CD8-positive, alpha-beta memory T cell (primary cell): ENCODE measurements around the gene AHCYL2. TPM values are rescaled to one million over a fixed set of nuclear protein-coding genes. Genes with fewer than 3 reads are reported as not detected.

Experiments
- CTCF ChIA-PET: fragments of 350-600 bp; sonication (Branson Sonifier 250); formaldehyde crosslinking; loops from one replicate; lab custom pipeline; 2021; ENCODE audit warnings: antibody characterized with exemption; lab: Charles Lee
- POLR2A ChIA-PET: fragments of 350-600 bp; sonication (Branson Sonifier 250); formaldehyde crosslinking; loops from one replicate; lab custom pipeline; 2021; ENCODE audit warnings: antibody characterized with exemption; lab: Charles Lee
- DNase-seq, 5 donors: peaks; one replicate each; pipeline versions ENCODE4 v3.0.0 to v3.0.0-alpha.2; 2020 to 2022; ENCODE audit warnings: mixed read lengths in 1 of 5
- H3K27ac ChIP-seq: one replicate; pipeline ENCODE4 v1.7.0; 2013; ENCODE audit warnings: low read depth, mild to moderate bottlenecking, low read length, moderate library complexity
- H3K27me3 ChIP-seq: 2 replicates; pipeline ENCODE4 v1.7.0; 2013; ENCODE audit warnings: low read length, mild to moderate bottlenecking; ENCODE audit not compliant: insufficient read depth, poor library complexity, severe bottlenecking
- H3K36me3 ChIP-seq: 2 replicates; pipeline ENCODE4 v1.7.0; 2013; ENCODE audit warnings: mild to moderate bottlenecking, low read length, moderate library complexity; ENCODE audit not compliant: insufficient read depth
- H3K4me1 ChIP-seq: 2 replicates; pipeline ENCODE4 v1.7.0; 2013; ENCODE audit warnings: mild to moderate bottlenecking, low read length, moderate library complexity; ENCODE audit not compliant: insufficient read depth
- H3K4me3 ChIP-seq: 2 replicates; pipeline ENCODE4 v1.7.0; 2013; ENCODE audit warnings: mild to moderate bottlenecking, low read length
- H3K9me3 ChIP-seq: 2 replicates; pipeline ENCODE4 v1.7.0; 2013; ENCODE audit warnings: mild to moderate bottlenecking, low read length
- H3K27ac Mint-ChIP-seq, 8 donors: one replicate each; pipeline ENCODE4 v1.8.0; 2020 to 2021; ENCODE audit warnings: mixed read lengths in 8 of 8, mild to moderate bottlenecking in 6 of 8, inconsistent platforms in 3 of 8, moderate library complexity in 3 of 8
- H3K27me3 Mint-ChIP-seq, 2 donors: one replicate each; pipeline ENCODE4 v1.8.0; 2020 to 2021; ENCODE audit warnings: mixed read lengths in 2 of 2, mild to moderate bottlenecking in 1 of 2, moderate library complexity in 1 of 2
- H3K36me3 Mint-ChIP-seq, 3 donors: one replicate each; pipeline ENCODE4 v1.8.0; 2020 to 2021; ENCODE audit warnings: mixed read lengths in 3 of 3, inconsistent platforms in 1 of 3, mild to moderate bottlenecking in 1 of 3
- H3K4me1 Mint-ChIP-seq, 3 donors: one replicate each; pipeline ENCODE4 v1.8.0; 2020 to 2021; ENCODE audit warnings: mixed read lengths in 3 of 3, inconsistent platforms in 1 of 3, mild to moderate bottlenecking in 1 of 3
- H3K4me3 Mint-ChIP-seq, 7 donors: one replicate each; pipeline ENCODE4 v1.8.0; 2020 to 2021; ENCODE audit warnings: mixed read lengths in 7 of 7, mild to moderate bottlenecking in 6 of 7, moderate library complexity in 4 of 7, inconsistent platforms in 2 of 7
- H3K9me3 Mint-ChIP-seq, 5 donors: one replicate each; pipeline ENCODE4 v1.8.0; 2020 to 2022; ENCODE audit warnings: mixed read lengths in 5 of 5, mild to moderate bottlenecking in 3 of 5, moderate library complexity in 2 of 5, inconsistent platforms in 1 of 5
- polyA plus RNA-seq: library from polyadenylated mRNA; unstranded; fragments of 300-500 nt; fragmentation: Illumina TruSeq; gene quantifications from one replicate; pipeline ENCODE4 v1.2.3, GENCODE V29; 2021
- total RNA-seq, 2 experiments: library from RNA; stranded (reverse); gene quantifications; one replicate each; pipeline ENCODE4 v1.2.3, GENCODE V29; 2021

AHCYL2 gene
- total and polyA plus RNA-seq, 3 experiments from 2014 or later = 8.1 to 8.4 (median 8.2) TPM

DNA sequence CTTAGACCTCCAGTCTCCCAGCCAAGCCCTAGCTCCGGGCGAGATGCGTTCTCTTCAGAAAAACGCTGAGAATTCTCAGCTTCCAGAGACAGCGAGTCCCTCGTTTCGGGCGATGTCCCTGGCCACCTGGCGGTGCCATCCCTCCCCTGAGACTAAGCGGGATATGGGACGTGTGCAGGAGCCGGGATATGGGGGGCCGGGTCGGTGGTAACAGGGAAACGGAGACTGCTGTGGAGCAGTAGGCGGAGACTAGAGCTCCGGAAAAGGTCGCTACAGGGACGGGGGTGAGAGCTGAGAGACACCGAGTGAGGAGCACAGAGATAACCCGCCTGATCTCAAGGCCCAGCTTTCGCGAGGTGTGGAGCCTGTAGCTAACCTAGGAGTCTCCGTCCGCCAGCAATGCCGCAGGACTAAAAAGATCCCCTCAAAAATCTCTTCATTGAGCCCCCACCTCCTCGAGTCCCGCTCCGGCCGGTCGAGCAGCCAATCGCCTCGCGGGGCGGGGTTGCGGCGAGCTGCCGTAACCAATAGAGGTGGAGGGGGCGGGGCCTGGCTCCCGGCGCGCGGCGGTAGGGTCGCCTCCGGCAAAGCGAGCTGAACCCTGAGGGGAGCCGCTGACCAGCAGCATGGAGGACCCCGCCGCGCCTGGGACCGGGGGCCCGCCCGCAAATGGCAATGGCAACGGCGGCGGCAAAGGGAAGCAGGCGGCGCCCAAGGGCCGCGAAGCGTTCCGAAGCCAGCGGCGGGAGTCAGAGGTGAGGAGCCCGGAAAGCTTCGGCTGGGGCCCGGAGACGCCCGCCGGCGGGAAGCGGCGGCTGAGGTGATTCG is 209.2 kb downstream of the AHCYL2 start, which contains the start of gene STRIP2:
Gene STRIP2, plus strand, starts transcription at position 586 of the 828 bp plus-strand sequence. Its CDS starts 41 bp downstream, at position 627.
- H3K27ac ChIP-seq = peak within 1 kb of the TSS; percentile 72
- peaks cover 13% of the 10 kb centered on the region for H3K27me3 ChIP-seq
- no peaks in the 10 kb centered on the region for H3K9me3 ChIP-seq
- H3K36me3 ChIP-seq = no peaks in the 10 kb centered on the region
- peaks cover 15% of the 10 kb centered on the region for H3K4me1 ChIP-seq
- Mint-ChIP-seq H3K4me3 (peak within 1 kb of the TSS; percentile 92 to 98 (median 94)), H3K27me3 (peaks cover 11 to 27% of the 10 kb centered on the region in 2 donors), H3K4me1 (peaks cover 18 to 19% (median 18%) of the 10 kb centered on the region in 3 donors), H3K36me3 (peaks cover 0 to 4% (median 0%) of the 10 kb centered on the region in 3 donors), H3K9me3 (no peaks in the 10 kb centered on the region), H3K27ac (peak within 1 kb of the TSS in 7 of 8 donors; percentile 7 to 88 (median 61))
- H3K4me3 ChIP-seq = peak within 1 kb of the TSS; percentile 69
- POLR2A ChIA-PET = interaction anchor here (0.8 to 1.3 kb wide), 2 partner anchors 209 to 643 kb away, joined by 3 read pairs; partner anchors contain the start of gene AHCYL2
- CTCF ChIA-PET = interaction anchor here (1.1 to 1.7 kb wide), 8 partner anchors 9 to 179 kb away, joined by 3 to 8 read pairs (median 5); no protein-coding TSS in a partner anchor
- DNase-seq = peak; percentile 84 to 91 (median 90)

DNA sequence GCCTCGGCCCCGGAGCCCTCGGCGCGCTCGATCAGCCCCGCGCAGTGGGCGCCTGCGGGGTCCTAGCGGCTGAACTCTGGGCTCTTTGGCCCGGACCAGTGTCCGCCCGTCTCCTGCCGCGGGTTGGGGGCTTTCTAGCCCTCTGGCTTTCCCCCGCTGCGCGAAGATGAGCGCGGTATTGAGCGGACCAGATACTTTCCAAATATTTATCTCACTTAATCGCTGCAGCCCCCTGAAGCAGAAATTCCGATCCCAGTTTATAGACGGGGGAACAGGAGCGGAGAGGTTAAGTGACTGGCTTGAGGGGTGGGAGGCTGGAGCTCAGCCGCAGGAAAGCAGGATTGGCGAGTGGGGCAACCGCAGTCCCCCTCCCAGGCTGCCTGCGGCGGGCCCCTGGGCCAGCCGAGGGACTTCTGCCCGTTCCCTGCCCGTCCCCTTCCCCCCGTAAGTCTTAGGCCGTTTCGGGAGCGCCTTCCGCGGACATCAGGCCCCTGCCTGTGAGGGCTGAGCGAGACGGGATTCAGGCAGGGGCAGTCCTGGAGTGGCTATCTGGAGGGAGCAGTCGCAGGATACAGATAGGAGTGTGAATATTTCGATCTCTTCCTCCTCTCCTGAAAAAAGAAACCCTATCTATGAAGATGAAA is 210.0 kb downstream of the AHCYL2 start:
- peaks cover 13 to 27% of the 10 kb centered on the region in 2 donors for H3K27me3 Mint-ChIP-seq
- no peaks in the 10 kb centered on the region for H3K9me3 Mint-ChIP-seq
- peaks cover 13% of the 10 kb centered on the region for H3K27me3 ChIP-seq
- POLR2A ChIA-PET = interaction anchor here (1.3 kb wide), 1 partner anchor 210 kb away, joined by 3 read pairs; the partner anchor contains the start of gene AHCYL2
- peak overlapping the region in 4 of 8 donors; percentile 3 to 69 (median 34) for H3K27ac Mint-ChIP-seq
- CTCF ChIA-PET = interaction anchor here (1.1 to 1.7 kb wide), 7 partner anchors 8 to 178 kb away, joined by 3 to 8 read pairs (median 5); no protein-coding TSS in a partner anchor
- H3K36me3 ChIP-seq = no peaks in the 10 kb centered on the region
- DNase-seq = peak in 1 of 5 donors; percentile 5
- no peaks in the 10 kb centered on the region for H3K9me3 ChIP-seq
- H3K4me3 ChIP-seq = peak overlapping the region; percentile 69
- H3K4me1 ChIP-seq = peaks cover 15% of the 10 kb centered on the region
- H3K4me3 Mint-ChIP-seq = peak overlapping the region; percentile 92 to 98 (median 94)
- peak overlapping the region; percentile 72 for H3K27ac ChIP-seq
- H3K4me1 Mint-ChIP-seq = peaks cover 18 to 19% (median 18%) of the 10 kb centered on the region in 3 donors
- peaks cover 0 to 4% (median 0%) of the 10 kb centered on the region in 3 donors for H3K36me3 Mint-ChIP-seq

DNA sequence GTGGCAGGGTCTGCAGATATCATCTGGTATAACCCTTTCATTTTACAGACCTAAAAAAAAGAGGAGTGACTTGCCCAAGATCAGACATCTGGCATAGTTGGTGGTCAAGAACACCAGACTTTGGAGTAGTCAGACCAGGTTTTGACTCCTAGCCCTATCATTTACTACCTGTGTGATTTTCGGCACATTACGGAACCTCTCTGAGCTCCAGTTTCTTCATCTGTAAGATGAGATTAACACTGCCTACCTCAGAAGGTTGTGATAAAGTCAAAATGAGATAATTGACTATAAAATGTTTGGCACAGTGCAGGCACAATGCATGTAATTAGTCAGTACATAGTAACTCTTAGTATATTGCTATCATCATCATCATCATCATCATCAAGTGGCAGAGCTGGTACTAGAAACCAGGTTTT is 210.6 kb downstream of the AHCYL2 start:
- H3K36me3 Mint-ChIP-seq = peaks cover 0 to 4% (median 0%) of the 10 kb centered on the region in 3 donors
- Histone ChIP-seq H3K4me1 (peaks cover 15% of the 10 kb centered on the region), H3K9me3 (no peaks in the 10 kb centered on the region), H3K27ac (peak overlapping the region; percentile 72), H3K4me3 (peak overlapping the region; percentile 69), H3K27me3 (peaks cover 13% of the 10 kb centered on the region), H3K36me3 (no peaks in the 10 kb centered on the region)
- peak overlapping the region; percentile 92 to 98 (median 94) for H3K4me3 Mint-ChIP-seq
- peak overlapping the region in 3 of 8 donors; percentile 3 to 69 (median 61) for H3K27ac Mint-ChIP-seq
- peaks cover 18 to 19% (median 18%) of the 10 kb centered on the region in 3 donors for H3K4me1 Mint-ChIP-seq
- CTCF ChIA-PET = no interaction called here
- peaks cover 14 to 31% of the 10 kb centered on the region in 2 donors for H3K27me3 Mint-ChIP-seq
- POLR2A ChIA-PET = interaction anchor here (1.3 kb wide), 1 partner anchor 210 kb away, joined by 3 read pairs; the partner anchor contains the start of gene AHCYL2
- DNase-seq = no peak
- no peaks in the 10 kb centered on the region for H3K9me3 Mint-ChIP-seq

DNA sequence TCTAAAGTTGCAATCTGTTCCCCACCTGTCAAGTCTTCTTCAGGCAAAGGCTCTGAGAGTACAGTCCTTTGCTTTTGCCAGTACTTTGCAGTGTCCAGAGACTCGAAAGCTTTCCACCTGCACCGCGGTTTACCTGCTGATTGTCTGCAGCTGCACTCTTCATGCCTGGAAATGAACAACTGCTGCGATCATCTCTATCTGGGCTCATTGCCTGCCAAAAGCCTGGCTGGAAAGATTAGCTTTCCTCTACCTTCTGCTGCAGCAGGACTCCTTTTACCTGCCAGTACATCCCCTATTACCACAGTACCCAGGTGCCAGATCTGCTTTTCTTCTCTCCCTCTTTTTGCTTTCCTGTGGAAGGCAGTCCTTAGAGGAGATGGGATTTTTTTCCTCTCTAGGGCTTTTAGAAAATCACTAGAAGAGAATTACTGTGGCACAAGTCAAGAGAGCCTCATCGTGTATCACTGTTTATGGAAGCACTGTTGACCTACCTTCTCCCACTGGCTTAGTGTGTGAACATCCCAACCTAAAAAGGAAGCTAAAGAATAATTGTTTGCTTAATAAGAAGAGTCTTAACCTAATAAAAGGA is 211.6 kb downstream of the AHCYL2 start:
- no peak for DNase-seq
- H3K4me3 ChIP-seq = no peak overlapping the region
- Mint-ChIP-seq H3K36me3 (peaks cover 0 to 4% (median 0%) of the 10 kb centered on the region in 3 donors), H3K4me3 (peak overlapping the region in 2 of 7 donors; percentile 53 to 66), H3K4me1 (peaks cover 18 to 19% (median 18%) of the 10 kb centered on the region in 3 donors), H3K27me3 (peaks cover 14 to 31% of the 10 kb centered on the region in 2 donors), H3K9me3 (no peaks in the 10 kb centered on the region), H3K27ac (no peak overlapping the region)
- peaks cover 13% of the 10 kb centered on the region for H3K27me3 ChIP-seq
- CTCF ChIA-PET = no interaction called here
- no peaks in the 10 kb centered on the region for H3K9me3 ChIP-seq
- no peaks in the 10 kb centered on the region for H3K36me3 ChIP-seq
- POLR2A ChIA-PET = no interaction called here
- H3K27ac ChIP-seq = no peak overlapping the region
- H3K4me1 ChIP-seq = peaks cover 15% of the 10 kb centered on the region

DNA sequence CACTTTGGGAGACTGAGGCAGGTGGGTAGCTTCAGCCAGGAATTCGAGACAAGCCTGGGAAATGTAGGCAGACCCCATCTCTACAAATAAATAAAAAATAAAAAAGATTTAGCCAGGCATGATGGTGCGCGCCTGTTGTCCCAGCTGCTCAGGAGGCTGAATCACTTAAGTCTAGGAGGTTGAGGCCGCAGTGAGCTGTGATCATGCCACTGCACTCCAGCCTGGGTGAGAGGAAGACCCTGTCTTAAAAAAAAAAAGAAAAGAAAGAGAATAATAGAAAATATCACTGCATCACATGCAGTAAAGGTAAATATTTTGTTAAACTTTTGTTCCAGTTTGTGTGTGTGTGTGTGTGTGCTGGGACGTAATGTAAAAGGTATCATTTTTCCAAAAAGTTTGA is 212.4 kb downstream of the AHCYL2 start:
- ChIA-PET CTCF (no interaction called here), POLR2A (no interaction called here)
- Histone ChIP-seq H3K4me1 (peaks cover 15% of the 10 kb centered on the region), H3K27ac (no peak overlapping the region), H3K36me3 (no peaks in the 10 kb centered on the region), H3K9me3 (no peaks in the 10 kb centered on the region), H3K4me3 (no peak overlapping the region), H3K27me3 (peaks cover 13% of the 10 kb centered on the region)
- Mint-ChIP-seq H3K36me3 (peaks cover 0 to 4% (median 0%) of the 10 kb centered on the region in 3 donors), H3K9me3 (no peaks in the 10 kb centered on the region), H3K27me3 (peaks cover 14 to 31% of the 10 kb centered on the region in 2 donors), H3K4me1 (peaks cover 18 to 19% (median 18%) of the 10 kb centered on the region in 3 donors), H3K27ac (no peak overlapping the region), H3K4me3 (no peak overlapping the region)
- DNase-seq = no peak

DNA sequence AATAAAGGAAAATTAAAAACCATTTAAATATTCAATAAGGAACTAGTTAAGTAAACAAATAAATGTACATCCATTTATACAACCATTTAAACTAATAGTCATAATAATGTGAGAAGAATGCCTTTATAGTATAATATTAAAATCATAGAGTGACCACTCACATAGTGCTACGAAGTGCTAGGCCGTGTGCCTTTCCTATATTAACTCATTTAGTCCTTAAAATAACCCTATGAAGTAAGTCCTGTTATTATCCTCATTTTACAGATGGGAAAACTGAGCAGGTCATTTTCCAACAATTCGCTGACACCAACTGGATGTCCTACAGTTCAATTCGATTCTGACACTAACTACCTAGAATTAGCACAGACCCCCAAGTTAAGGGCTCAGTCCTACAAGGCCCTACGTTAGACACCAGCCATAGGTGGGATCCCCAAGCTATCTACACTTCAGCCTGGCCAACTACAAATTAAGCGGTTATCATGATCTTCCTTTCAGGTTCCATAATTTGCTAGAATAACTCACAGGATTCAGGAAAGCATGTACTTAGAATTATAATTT is 213.5 kb downstream of the AHCYL2 start:
- DNase-seq = no peak
- peaks cover 12 to 22% of the 10 kb centered on the region in 2 donors for H3K27me3 Mint-ChIP-seq
- no peaks in the 10 kb centered on the region for H3K36me3 ChIP-seq
- no peaks in the 10 kb centered on the region for H3K9me3 ChIP-seq
- H3K27me3 ChIP-seq = peaks cover 13% of the 10 kb centered on the region
- H3K4me1 Mint-ChIP-seq = peaks cover 10 to 12% (median 10%) of the 10 kb centered on the region in 3 donors
- ChIA-PET POLR2A (no interaction called here), CTCF (no interaction called here)
- peaks cover 10% of the 10 kb centered on the region for H3K4me1 ChIP-seq
- no peak overlapping the region for H3K4me3 ChIP-seq
- H3K27ac ChIP-seq = peak overlapping the region; percentile 61
- no peak overlapping the region for H3K27ac Mint-ChIP-seq
- peaks cover 0 to 4% (median 0%) of the 10 kb centered on the region in 3 donors for H3K36me3 Mint-ChIP-seq
- H3K9me3 Mint-ChIP-seq = no peaks in the 10 kb centered on the region
- no peak overlapping the region for H3K4me3 Mint-ChIP-seq
